ENCODE results near the gene ZER1.

ZER1 gene

GRCh38 chr9:128724744-128725211 is 46.9 kb downstream of the ZER1 start:
- DNase-seq (ENCODE audit: low read depth, low spot score): peak; percentile 75
- H3K4me3 ChIP-seq (ENCODE audit: low read length): peak overlapping the region; percentile 18; the same call in 1 of the 2 replicates
- H3K27me3 ChIP-seq (ENCODE audit: control insufficient read depth, insufficient read depth, low read length): no peaks in the 10 kb centered on the region
- no peak overlapping the region for H3K27ac ChIP-seq (ENCODE audit: low read length)
- no CpG with 5 or more reads among the region's 10 CpGs for WGBS (ENCODE audit: insufficient coverage, insufficient read length)
- peaks cover 7% of the 10 kb centered on the region for H3K36me3 ChIP-seq (ENCODE audit: control insufficient read depth, insufficient read depth, low read length)
- H3K9me3 ChIP-seq (ENCODE audit: control insufficient read depth, insufficient read depth, low read length): no peaks in the 10 kb centered on the region
- no peaks in the 10 kb centered on the region for H3K4me1 ChIP-seq (ENCODE audit: control insufficient read depth, insufficient read depth, low read length)

- DNase-seq (ENCODE audit: low read depth, low spot score): peak; percentile 96
- Histone ChIP-seq H3K27me3 (ENCODE audit: control insufficient read depth, insufficient read depth, low read length) (no peaks in the 10 kb centered on the region), H3K36me3 (ENCODE audit: control insufficient read depth, insufficient read depth, low read length) (peaks cover 7% of the 10 kb centered on the region), H3K9me3 (ENCODE audit: control insufficient read depth, insufficient read depth, low read length) (no peaks in the 10 kb centered on the region), H3K4me3 (ENCODE audit: low read length) (peak within 1 kb of the TSS; percentile 95), H3K27ac (ENCODE audit: low read length) (no peak within 1 kb of the TSS), H3K4me1 (ENCODE audit: control insufficient read depth, insufficient read depth, low read length) (no peaks in the 10 kb centered on the region)
- no CpG with 5 or more reads among the region's 68 CpGs for WGBS (ENCODE audit: insufficient coverage, insufficient read length)
Observed at GRCh38 chr9:128723866-128724743, 47.6 kb downstream of the ZER1 start, which contains the start of gene ZDHHC12. Gene ZDHHC12, minus strand, starts transcription at chr9:128724127. Its CDS starts 34 bp downstream, at chr9:128724093.

- Histone ChIP-seq H3K27ac (ENCODE audit: low read length) (no peak overlapping the region), H3K36me3 (ENCODE audit: control insufficient read depth, insufficient read depth, low read length) (peaks cover 7% of the 10 kb centered on the region), H3K4me1 (ENCODE audit: control insufficient read depth, insufficient read depth, low read length) (no peaks in the 10 kb centered on the region), H3K9me3 (ENCODE audit: control insufficient read depth, insufficient read depth, low read length) (no peaks in the 10 kb centered on the region), H3K27me3 (ENCODE audit: control insufficient read depth, insufficient read depth, low read length) (no peaks in the 10 kb centered on the region), H3K4me3 (ENCODE audit: low read length) (peak overlapping the region; percentile 95)
- WGBS (ENCODE audit: insufficient coverage, insufficient read length): no CpG with 5 or more reads among the region's 7 CpGs
- DNase-seq (ENCODE audit: low read depth, low spot score): no peak
Observed at GRCh38 chr9:128723352-128723865, 48.3 kb downstream of the ZER1 start.

- no peaks in the 10 kb centered on the region for H3K9me3 ChIP-seq (ENCODE audit: control insufficient read depth, insufficient read depth, low read length)
- H3K4me3 ChIP-seq (ENCODE audit: low read length): no peak overlapping the region
- H3K4me1 ChIP-seq (ENCODE audit: control insufficient read depth, insufficient read depth, low read length): no peaks in the 10 kb centered on the region
- H3K36me3 ChIP-seq (ENCODE audit: control insufficient read depth, insufficient read depth, low read length): peaks cover 7% of the 10 kb centered on the region
- no peaks in the 10 kb centered on the region for H3K27me3 ChIP-seq (ENCODE audit: control insufficient read depth, insufficient read depth, low read length)
- no CpG with 5 or more reads among the region's 9 CpGs for WGBS (ENCODE audit: insufficient coverage, insufficient read length)
- no peak overlapping the region for H3K27ac ChIP-seq (ENCODE audit: low read length)
- DNase-seq (ENCODE audit: low read depth, low spot score): no peak
Observed at GRCh38 chr9:128722380-128723351, 49.1 kb downstream of the ZER1 start.

GRCh38 chr9:128721487-128722010 is 50.2 kb downstream of the ZER1 start:
- Histone ChIP-seq H3K4me3 (ENCODE audit: low read length) (no peak overlapping the region), H3K27ac (ENCODE audit: low read length) (no peak overlapping the region), H3K27me3 (ENCODE audit: control insufficient read depth, insufficient read depth, low read length) (no peaks in the 10 kb centered on the region), H3K4me1 (ENCODE audit: control insufficient read depth, insufficient read depth, low read length) (no peaks in the 10 kb centered on the region), H3K36me3 (ENCODE audit: control insufficient read depth, insufficient read depth, low read length) (peaks cover 7% of the 10 kb centered on the region), H3K9me3 (ENCODE audit: control insufficient read depth, insufficient read depth, low read length) (no peaks in the 10 kb centered on the region)
- no CpG with 5 or more reads among the region's 18 CpGs for WGBS (ENCODE audit: insufficient coverage, insufficient read length)
- no peak for DNase-seq (ENCODE audit: low read depth, low spot score)

GRCh38 chr9:128720841-128721486 is 50.8 kb downstream of the ZER1 start:
- DNase-seq (ENCODE audit: low read depth, low spot score): no peak
- Histone ChIP-seq H3K27ac (ENCODE audit: low read length) (no peak overlapping the region), H3K36me3 (ENCODE audit: control insufficient read depth, insufficient read depth, low read length) (peaks cover 7% of the 10 kb centered on the region), H3K9me3 (ENCODE audit: control insufficient read depth, insufficient read depth, low read length) (no peaks in the 10 kb centered on the region), H3K27me3 (ENCODE audit: control insufficient read depth, insufficient read depth, low read length) (no peaks in the 10 kb centered on the region), H3K4me1 (ENCODE audit: control insufficient read depth, insufficient read depth, low read length) (no peaks in the 10 kb centered on the region), H3K4me3 (ENCODE audit: low read length) (no peak overlapping the region)
- no CpG with 5 or more reads among the region's 22 CpGs for WGBS (ENCODE audit: insufficient coverage, insufficient read length)

- no peak overlapping the region for H3K4me3 ChIP-seq (ENCODE audit: low read length)
- H3K9me3 ChIP-seq (ENCODE audit: control insufficient read depth, insufficient read depth, low read length): no peaks in the 10 kb centered on the region
- H3K27ac ChIP-seq (ENCODE audit: low read length): no peak overlapping the region
Observed at GRCh38 chr9:128719919-128720605, 51.7 kb downstream of the ZER1 start.

GRCh38 chr9:128718475-128718874 is 53.3 kb downstream of the ZER1 start:
- H3K4me3 ChIP-seq (ENCODE audit: low read length): no peak overlapping the region
- H3K9me3 ChIP-seq (ENCODE audit: control insufficient read depth, insufficient read depth, low read length): no peaks in the 10 kb centered on the region
- H3K27ac ChIP-seq (ENCODE audit: low read length): no peak overlapping the region
- H3K36me3 ChIP-seq (ENCODE audit: control insufficient read depth, insufficient read depth, low read length): peaks cover 8% of the 10 kb centered on the region
- H3K27me3 ChIP-seq (ENCODE audit: control insufficient read depth, insufficient read depth, low read length): no peaks in the 10 kb centered on the region
- DNase-seq (ENCODE audit: low read depth, low spot score): no peak
- WGBS (ENCODE audit: insufficient coverage, insufficient read length): no CpG with 5 or more reads among the region's 5 CpGs
- H3K4me1 ChIP-seq (ENCODE audit: control insufficient read depth, insufficient read depth, low read length): no peaks in the 10 kb centered on the region

More at GRCh38 chr9:128719919-128720605, 51.7 kb downstream of the ZER1 start:
- WGBS (ENCODE audit: insufficient coverage, insufficient read length): no CpG with 5 or more reads among the region's 30 CpGs
- H3K36me3 ChIP-seq (ENCODE audit: control insufficient read depth, insufficient read depth, low read length): peaks cover 7% of the 10 kb centered on the region
- no peaks in the 10 kb centered on the region for H3K27me3 ChIP-seq (ENCODE audit: control insufficient read depth, insufficient read depth, low read length)
- H3K4me1 ChIP-seq (ENCODE audit: control insufficient read depth, insufficient read depth, low read length): no peaks in the 10 kb centered on the region
- DNase-seq (ENCODE audit: low read depth, low spot score): no peak

- Histone ChIP-seq H3K4me3 (ENCODE audit: low read length) (no peak overlapping the region), H3K27ac (ENCODE audit: low read length) (no peak overlapping the region), H3K9me3 (ENCODE audit: control insufficient read depth, insufficient read depth, low read length) (no peaks in the 10 kb centered on the region), H3K36me3 (ENCODE audit: control insufficient read depth, insufficient read depth, low read length) (peaks cover 10% of the 10 kb centered on the region), H3K27me3 (ENCODE audit: control insufficient read depth, insufficient read depth, low read length) (no peaks in the 10 kb centered on the region), H3K4me1 (ENCODE audit: control insufficient read depth, insufficient read depth, low read length) (no peaks in the 10 kb centered on the region)
- WGBS (ENCODE audit: insufficient coverage, insufficient read length): no CpG with 5 or more reads among the region's 8 CpGs
- DNase-seq (ENCODE audit: low read depth, low spot score): no peak
Observed at GRCh38 chr9:128718047-128718446, 53.7 kb downstream of the ZER1 start.
